Measurements from ENCODE around the gene CARS1.
A peak's percentile ranks its signal among the peaks of the same experiment; 100 is the strongest.

CARS1 gene

GRCh38 chr11:2980168-2980840 is 76.9 kb downstream of the CARS1 start:
- DNase-seq (ENCODE audit: low spot score in 2 of 2) = no peak
- ATAC-seq (replicated peaks; ENCODE audit: extremely low read depth, poor library complexity, severe bottlenecking) = no peak
- Mint-ChIP-seq H3K36me3 (ENCODE audit: insufficient read depth) (peaks cover 52% of the 10 kb centered on the region), H3K9me3 (no peaks in the 10 kb centered on the region), H3K4me3 (no peak overlapping the region), H3K4me1 (peaks cover 51% of the 10 kb centered on the region), H3K27me3 (no peaks in the 10 kb centered on the region), H3K27ac (ENCODE audit: low read depth) (no peak overlapping the region)

GRCh38 chr11:2977113-2977512 is 80.1 kb downstream of the CARS1 start:
- DNase-seq (ENCODE audit: low spot score in 2 of 2) (no peak), ATAC-seq (replicated peaks; ENCODE audit: extremely low read depth, poor library complexity, severe bottlenecking) (no peak)
- H3K9me3 Mint-ChIP-seq = no peaks in the 10 kb centered on the region
- H3K4me3 Mint-ChIP-seq = no peak overlapping the region
- peaks cover 63% of the 10 kb centered on the region for H3K36me3 Mint-ChIP-seq (ENCODE audit: insufficient read depth)
- H3K27ac Mint-ChIP-seq (ENCODE audit: low read depth) = no peak overlapping the region
- H3K4me1 Mint-ChIP-seq = peaks cover 41% of the 10 kb centered on the region
- H3K27me3 Mint-ChIP-seq = no peaks in the 10 kb centered on the region

GRCh38 chr11:2976294-2977063 is 80.7 kb downstream of the CARS1 start:
- Mint-ChIP-seq H3K9me3 (no peaks in the 10 kb centered on the region), H3K27me3 (no peaks in the 10 kb centered on the region), H3K36me3 (ENCODE audit: insufficient read depth) (peaks cover 67% of the 10 kb centered on the region), H3K4me3 (no peak overlapping the region), H3K27ac (ENCODE audit: low read depth) (no peak overlapping the region), H3K4me1 (peaks cover 35% of the 10 kb centered on the region)
- DNase-seq (ENCODE audit: low spot score in 2 of 2) = no peak
- no peak for ATAC-seq (replicated peaks; ENCODE audit: extremely low read depth, poor library complexity, severe bottlenecking)

- Mint-ChIP-seq H3K27me3 (no peaks in the 10 kb centered on the region), H3K36me3 (ENCODE audit: insufficient read depth) (peaks cover 75% of the 10 kb centered on the region), H3K27ac (ENCODE audit: low read depth) (no peak overlapping the region), H3K4me1 (peaks cover 35% of the 10 kb centered on the region), H3K4me3 (no peak overlapping the region), H3K9me3 (no peaks in the 10 kb centered on the region)
- ATAC-seq (replicated peaks; ENCODE audit: extremely low read depth, poor library complexity, severe bottlenecking) (peak; percentile 73), DNase-seq (ENCODE audit: low spot score in 2 of 2) (peak in 1 of 2 donors; percentile 35)
Observed at GRCh38 chr11:2975594-2975993, 81.6 kb downstream of the CARS1 start.

- no peaks in the 10 kb centered on the region for H3K9me3 Mint-ChIP-seq
- H3K27ac Mint-ChIP-seq (ENCODE audit: low read depth) = no peak overlapping the region
- peaks cover 87% of the 10 kb centered on the region for H3K36me3 Mint-ChIP-seq (ENCODE audit: insufficient read depth)
- no peak overlapping the region for H3K4me3 Mint-ChIP-seq
- no peak for ATAC-seq (replicated peaks; ENCODE audit: extremely low read depth, poor library complexity, severe bottlenecking)
- DNase-seq (ENCODE audit: low spot score in 2 of 2) = no peak
- peaks cover 35% of the 10 kb centered on the region for H3K4me1 Mint-ChIP-seq
- H3K27me3 Mint-ChIP-seq = no peaks in the 10 kb centered on the region
Observed at GRCh38 chr11:2974272-2974671, 83.0 kb downstream of the CARS1 start.

- H3K36me3 Mint-ChIP-seq (ENCODE audit: insufficient read depth) = peaks cover 98% of the 10 kb centered on the region
- H3K4me1 Mint-ChIP-seq = peaks cover 18% of the 10 kb centered on the region
- no peak overlapping the region for H3K4me3 Mint-ChIP-seq
- H3K27me3 Mint-ChIP-seq = no peaks in the 10 kb centered on the region
- no peak for DNase-seq (ENCODE audit: low spot score in 2 of 2)
- no peak for ATAC-seq (replicated peaks; ENCODE audit: extremely low read depth, poor library complexity, severe bottlenecking)
- no peaks in the 10 kb centered on the region for H3K9me3 Mint-ChIP-seq
- H3K27ac Mint-ChIP-seq (ENCODE audit: low read depth) = peak overlapping the region; percentile 63
Observed at GRCh38 chr11:2968341-2968900, 88.8 kb downstream of the CARS1 start.

GRCh38 chr11:2964782-2965181 is 92.4 kb downstream of the CARS1 start:
- Mint-ChIP-seq H3K27ac (ENCODE audit: low read depth) (no peak overlapping the region), H3K36me3 (ENCODE audit: insufficient read depth) (peaks cover 93% of the 10 kb centered on the region), H3K4me1 (peaks cover 40% of the 10 kb centered on the region), H3K4me3 (no peak overlapping the region), H3K9me3 (no peaks in the 10 kb centered on the region), H3K27me3 (no peaks in the 10 kb centered on the region)
- ATAC-seq (replicated peaks; ENCODE audit: extremely low read depth, poor library complexity, severe bottlenecking) (no peak), DNase-seq (ENCODE audit: low spot score in 2 of 2) (no peak)

- Mint-ChIP-seq H3K27ac (ENCODE audit: low read depth) (no peak overlapping the region), H3K4me1 (peaks cover 40% of the 10 kb centered on the region), H3K27me3 (no peaks in the 10 kb centered on the region), H3K4me3 (no peak overlapping the region), H3K36me3 (ENCODE audit: insufficient read depth) (peaks cover 93% of the 10 kb centered on the region), H3K9me3 (no peaks in the 10 kb centered on the region)
- DNase-seq (ENCODE audit: low spot score in 2 of 2) (no peak), ATAC-seq (replicated peaks; ENCODE audit: extremely low read depth, poor library complexity, severe bottlenecking) (no peak)
Observed at GRCh38 chr11:2963761-2964160, 93.5 kb downstream of the CARS1 start.

GRCh38 chr11:2963112-2963754 is 94.0 kb downstream of the CARS1 start:
- DNase-seq (ENCODE audit: low spot score in 2 of 2) (no peak), ATAC-seq (replicated peaks; ENCODE audit: extremely low read depth, poor library complexity, severe bottlenecking) (no peak)
- Mint-ChIP-seq H3K4me3 (no peak overlapping the region), H3K36me3 (ENCODE audit: insufficient read depth) (peaks cover 92% of the 10 kb centered on the region), H3K27me3 (no peaks in the 10 kb centered on the region), H3K4me1 (peaks cover 45% of the 10 kb centered on the region), H3K9me3 (no peaks in the 10 kb centered on the region), H3K27ac (ENCODE audit: low read depth) (peak overlapping the region; percentile 63)

- Mint-ChIP-seq H3K27me3 (no peaks in the 10 kb centered on the region), H3K9me3 (no peaks in the 10 kb centered on the region), H3K27ac (ENCODE audit: low read depth) (peak overlapping the region; percentile 63), H3K4me1 (peaks cover 41% of the 10 kb centered on the region), H3K36me3 (ENCODE audit: insufficient read depth) (peaks cover 89% of the 10 kb centered on the region), H3K4me3 (no peak overlapping the region)
- ATAC-seq (replicated peaks; ENCODE audit: extremely low read depth, poor library complexity, severe bottlenecking) = no peak
- no peak for DNase-seq (ENCODE audit: low spot score in 2 of 2)
Observed at GRCh38 chr11:2961080-2961479, 96.1 kb downstream of the CARS1 start.

- DNase-seq (ENCODE audit: low spot score in 2 of 2) = no peak
- no peak for ATAC-seq (replicated peaks; ENCODE audit: extremely low read depth, poor library complexity, severe bottlenecking)
- peaks cover 89% of the 10 kb centered on the region for H3K36me3 Mint-ChIP-seq (ENCODE audit: insufficient read depth)
- no peaks in the 10 kb centered on the region for H3K27me3 Mint-ChIP-seq
- H3K4me3 Mint-ChIP-seq = no peak overlapping the region
- no peaks in the 10 kb centered on the region for H3K9me3 Mint-ChIP-seq
- H3K4me1 Mint-ChIP-seq = peaks cover 40% of the 10 kb centered on the region
- H3K27ac Mint-ChIP-seq (ENCODE audit: low read depth) = no peak overlapping the region
Observed at GRCh38 chr11:2960139-2960538, 97.1 kb downstream of the CARS1 start.

GRCh38 chr11:2958251-2958650 is 99.0 kb downstream of the CARS1 start:
- H3K9me3 Mint-ChIP-seq = no peaks in the 10 kb centered on the region
- ATAC-seq (replicated peaks; ENCODE audit: extremely low read depth, poor library complexity, severe bottlenecking) (no peak), DNase-seq (ENCODE audit: low spot score in 2 of 2) (no peak)
- peaks cover 83% of the 10 kb centered on the region for H3K36me3 Mint-ChIP-seq (ENCODE audit: insufficient read depth)
- no peak overlapping the region for H3K27ac Mint-ChIP-seq (ENCODE audit: low read depth)
- peaks cover 34% of the 10 kb centered on the region for H3K4me1 Mint-ChIP-seq
- H3K4me3 Mint-ChIP-seq = no peak overlapping the region
- no peaks in the 10 kb centered on the region for H3K27me3 Mint-ChIP-seq

All from central memory CD8-positive, alpha-beta T cell (primary cell).